Lung microvascular endothelial cell (primary cell): ENCODE measurements around the gene NEK4. TPM values are rescaled to one million over a fixed set of nuclear protein-coding genes. Genes with fewer than 3 reads are reported as not detected.

Experiments
- DNase-seq, 2 donors: peaks; one replicate each; pipeline versions ENCODE4 v3.0.0 to v3.0.0-alpha.2; 2010; ENCODE audit warnings: low read depth in 2 of 2
- total RNA-seq: library from RNA; depleted of rRNA; stranded (reverse); fragments of >200 nt; gene quantifications from 2 replicates; pipeline ENCODE4 v1.2.1, GENCODE V29; 2014

Gene NEK4
- total RNA-seq, 1 donor from 2014 or later: 12.3 TPM

DNA sequence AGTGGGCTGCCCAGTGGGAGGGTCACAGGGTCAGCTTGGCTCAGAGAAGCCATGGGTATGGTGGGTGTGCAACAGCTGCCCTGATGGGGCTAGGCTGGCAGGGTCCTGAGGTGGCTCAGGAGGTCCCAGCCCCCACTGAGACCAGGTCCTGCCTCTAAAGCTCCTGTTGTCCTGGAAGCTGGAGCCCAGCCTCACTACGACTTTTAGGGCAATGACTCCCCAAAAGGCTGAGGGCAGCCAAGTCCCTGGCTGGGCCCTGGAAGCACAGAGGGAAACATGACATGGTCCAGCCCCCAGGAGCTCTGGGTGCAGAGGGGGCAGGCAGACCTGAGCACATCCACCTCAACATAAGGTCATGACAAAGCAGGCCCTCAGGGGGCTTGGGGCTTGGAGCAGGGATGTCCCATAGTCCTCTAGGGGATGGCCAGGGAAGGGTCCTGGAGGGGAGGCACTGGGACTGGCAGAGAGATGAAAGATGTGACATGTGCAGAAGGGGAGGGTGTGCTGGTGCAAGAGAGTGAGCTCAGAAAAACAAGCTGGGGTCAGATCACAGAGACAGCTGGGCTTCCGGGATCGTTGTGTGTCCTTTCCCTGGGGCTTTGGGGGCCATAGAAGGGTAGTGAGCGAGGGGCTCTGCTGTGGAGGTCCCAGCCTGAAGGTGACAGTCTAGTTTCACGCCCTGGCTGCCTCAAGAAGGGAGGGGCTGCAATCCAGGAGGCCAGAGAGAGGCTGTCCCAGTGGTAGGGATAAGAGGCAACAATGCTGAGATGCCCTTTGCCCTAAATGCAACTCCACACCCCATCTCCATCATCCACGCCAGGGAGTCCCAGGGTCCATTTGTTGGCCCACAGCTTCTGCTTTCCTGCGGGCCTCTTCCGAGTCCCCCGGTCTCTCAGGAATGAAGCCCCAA, 23.2 kb upstream of the NEK4 start:
- peak in 1 of 2 donors; percentile 10 for DNase-seq

- no peak for DNase-seq
These were observed 22.4 kb upstream of the NEK4 start for GRCh38 chr3:52792961-52793695.

- DNase-seq: no peak
These were observed 21.7 kb upstream of the NEK4 start for GRCh38 chr3:52792413-52792812.

DNA sequence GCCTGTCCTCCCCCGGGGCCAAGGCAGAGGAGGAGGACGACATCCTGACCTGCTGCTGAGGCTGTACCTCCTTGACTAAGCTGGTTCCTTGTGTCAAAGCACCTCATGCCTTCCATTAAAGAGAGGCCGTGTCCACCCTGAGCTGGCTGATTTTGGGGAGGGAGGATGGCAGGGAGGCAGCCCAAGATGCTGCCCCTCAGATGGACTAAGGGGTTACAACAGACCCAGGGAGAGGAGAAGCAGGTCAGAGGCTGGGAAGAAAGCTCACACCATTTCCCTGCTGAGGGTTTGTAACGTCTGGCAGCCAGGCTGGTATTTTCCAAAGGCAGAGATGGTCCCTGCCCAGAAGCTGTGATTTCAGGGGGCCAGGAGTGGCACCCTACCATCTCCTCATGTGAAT, 21.2 kb upstream of the NEK4 start:
- DNase-seq: no peak

DNA sequence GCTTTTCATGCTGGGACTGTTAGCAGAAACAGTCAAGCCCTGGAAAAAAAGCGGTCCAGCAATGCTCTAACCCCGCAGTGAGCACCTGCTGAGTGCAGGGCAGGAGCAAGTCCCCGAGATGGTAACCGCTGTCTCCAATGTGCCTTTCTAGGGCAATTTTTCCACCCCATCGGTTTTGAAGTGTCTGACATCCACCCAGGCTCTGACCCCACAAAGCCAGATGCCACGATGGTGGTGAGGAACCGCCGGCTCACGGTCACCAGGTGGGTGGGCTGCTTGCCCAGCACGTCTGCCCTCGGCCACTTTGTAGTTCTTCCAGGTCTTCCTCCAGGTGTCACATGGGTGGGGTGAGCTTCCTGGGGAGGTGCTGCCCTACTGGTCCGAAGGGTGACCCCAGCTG, 20.6 kb upstream of the NEK4 start:
- no peak for DNase-seq

DNA sequence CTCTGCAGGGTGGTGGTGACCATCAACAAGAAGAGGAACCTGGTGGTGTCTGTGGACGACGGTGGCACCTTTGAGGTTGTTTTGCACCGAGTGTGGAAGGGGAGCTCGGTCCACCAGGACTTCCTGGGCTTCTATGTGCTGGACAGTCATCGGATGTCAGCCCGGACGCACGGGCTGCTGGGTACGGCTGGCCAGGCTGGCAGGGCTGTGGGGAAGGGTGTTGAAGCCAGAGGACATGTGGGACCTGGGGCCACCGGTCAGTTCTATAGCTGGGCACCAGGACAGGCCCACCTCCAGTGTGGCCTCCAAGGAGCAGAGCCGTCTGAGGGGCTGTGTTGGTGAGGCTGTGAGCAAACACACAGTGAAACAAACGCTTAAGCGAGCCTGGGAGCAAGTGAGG, 20.0 kb upstream of the NEK4 start:
- no peak for DNase-seq

GRCh38 chr3:52790337-52790736, 19.6 kb upstream of the NEK4 start:
- DNase-seq: no peak

DNA sequence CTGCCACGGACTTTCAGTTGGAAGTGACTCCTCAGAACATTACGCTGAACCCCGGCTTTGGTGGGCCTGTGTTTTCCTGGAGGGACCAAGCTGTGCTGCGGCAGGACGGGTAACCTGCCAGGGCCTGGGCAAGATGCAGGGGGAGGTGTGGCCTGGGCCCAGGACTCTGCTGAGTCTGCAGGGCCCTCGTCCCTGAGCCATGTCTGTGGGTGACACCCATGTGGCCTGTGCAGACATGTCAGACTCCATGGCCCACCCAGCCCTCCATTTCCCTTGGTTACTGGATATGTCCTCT, 19.0 kb upstream of the NEK4 start:
- DNase-seq: no peak

DNA sequence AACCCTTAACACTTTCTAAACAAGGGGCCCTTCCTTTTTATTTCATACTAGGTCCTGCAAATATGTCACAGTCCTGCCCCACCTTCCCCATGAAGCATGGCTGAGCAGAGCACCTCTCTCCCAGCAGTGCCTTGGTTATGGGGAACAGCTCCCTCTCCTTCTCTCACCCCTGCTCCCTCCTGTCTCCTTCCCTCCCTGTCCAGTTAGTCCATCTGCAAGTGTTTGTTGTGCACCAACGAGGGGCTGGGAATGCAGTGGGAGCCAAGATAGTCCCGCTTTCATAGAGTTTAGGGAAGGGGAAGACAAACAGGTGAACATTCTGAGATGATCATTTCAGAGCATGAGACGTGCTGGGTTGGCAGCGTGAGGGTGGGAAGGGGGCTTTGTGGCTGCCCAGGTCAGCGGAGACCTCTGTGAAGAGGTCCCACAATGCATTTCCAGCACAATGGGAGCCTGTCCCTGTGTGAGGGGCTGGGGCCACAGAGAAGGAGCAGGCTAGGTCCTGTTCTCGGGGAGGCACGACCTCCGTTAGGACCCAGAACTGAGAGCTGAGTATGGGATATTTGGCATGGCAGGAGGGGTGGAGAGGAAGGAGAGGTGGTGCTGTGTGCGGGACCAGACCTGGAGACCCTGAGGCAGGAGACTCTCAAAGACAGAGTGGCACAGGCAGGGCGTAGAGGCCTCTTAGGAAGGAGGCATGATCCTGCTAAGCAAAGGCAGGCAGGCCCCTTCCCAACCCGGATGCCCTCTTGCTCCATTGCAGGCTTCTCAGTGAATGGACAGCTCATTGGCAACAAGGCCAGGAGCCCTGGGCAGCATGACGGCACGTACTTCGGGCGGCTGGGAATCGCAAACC, 18.4 kb upstream of the NEK4 start:
- DNase-seq: no peak

DNA sequence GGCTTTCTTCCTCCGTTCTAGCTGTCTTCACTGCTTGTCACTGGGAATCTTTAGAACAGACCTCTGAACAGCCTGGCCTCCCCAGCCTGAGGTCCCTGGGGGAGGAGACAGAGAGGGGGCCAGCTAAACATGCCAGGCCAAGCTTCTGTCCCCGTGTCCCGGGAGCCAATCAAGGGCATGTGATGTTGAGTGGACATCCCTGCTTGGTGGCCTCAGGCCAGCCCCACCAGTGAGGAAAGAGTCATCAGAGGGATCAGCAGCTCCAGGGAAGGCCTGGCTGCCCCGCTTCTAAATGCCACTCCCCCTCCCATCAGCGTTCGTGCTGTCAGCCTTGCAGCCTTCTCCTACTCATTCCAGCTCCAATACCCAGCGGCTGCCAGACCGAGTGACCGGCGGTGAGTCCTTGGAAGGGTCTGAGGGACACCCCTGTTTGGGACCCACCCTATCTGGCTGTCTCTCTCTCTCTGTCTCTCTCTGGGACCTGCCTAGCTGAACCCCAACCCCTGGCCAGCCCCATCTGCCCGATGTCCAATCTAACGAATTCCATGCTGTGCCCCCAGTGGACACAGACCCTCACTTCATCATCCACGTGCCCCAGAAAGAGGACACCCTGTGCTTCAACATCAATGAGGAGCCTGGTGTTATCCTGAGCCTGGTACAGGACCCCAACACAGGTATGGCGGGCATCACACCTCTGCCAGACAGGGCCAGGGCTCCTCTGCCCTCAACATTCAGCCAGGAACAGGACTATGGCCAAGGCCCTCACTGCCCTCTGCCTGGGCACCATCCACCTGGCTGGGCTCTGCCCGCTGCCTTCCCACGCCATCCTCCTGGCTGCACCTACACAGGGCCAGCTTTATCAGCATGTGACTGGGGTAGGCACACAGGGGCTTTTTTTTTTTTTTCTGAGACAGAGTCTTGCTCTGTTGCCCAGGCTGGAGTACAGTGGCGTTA, 17.2 kb upstream of the NEK4 start:
- no peak for DNase-seq

DNA sequence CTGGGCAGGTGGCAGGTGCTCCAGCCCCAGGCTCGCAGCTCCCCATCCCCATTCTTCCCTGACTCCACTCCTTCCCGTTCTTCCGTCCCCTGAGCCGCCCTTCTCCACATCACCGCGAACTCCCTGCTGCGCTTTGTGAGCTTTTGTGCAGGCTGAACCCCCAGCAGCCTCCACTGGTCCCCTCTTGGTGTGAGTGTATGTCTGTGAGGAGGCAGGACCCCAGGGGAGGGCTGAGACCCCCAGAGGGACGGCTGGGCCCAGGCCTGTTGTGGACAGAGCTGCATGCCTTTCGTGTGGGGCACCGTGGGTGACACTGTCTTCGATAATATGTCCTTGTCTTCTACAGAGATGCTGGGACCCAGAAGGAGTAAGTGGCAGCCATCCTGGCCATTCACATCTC, 16.5 kb upstream of the NEK4 start:
- no peak for DNase-seq

- no peak for DNase-seq
These were observed 15.8 kb upstream of the NEK4 start for GRCh38 chr3:52786330-52787215.

GRCh38 chr3:52784931-52785590, 14.3 kb upstream of the NEK4 start:
- no peak for DNase-seq

GRCh38 chr3:52784021-52784621, 13.4 kb upstream of the NEK4 start:
- DNase-seq: no peak

- DNase-seq: no peak
These were observed 12.4 kb upstream of the NEK4 start for GRCh38 chr3:52783211-52783555.

GRCh38 chr3:52782412-52783210, 11.9 kb upstream of the NEK4 start:
- DNase-seq: no peak

DNA sequence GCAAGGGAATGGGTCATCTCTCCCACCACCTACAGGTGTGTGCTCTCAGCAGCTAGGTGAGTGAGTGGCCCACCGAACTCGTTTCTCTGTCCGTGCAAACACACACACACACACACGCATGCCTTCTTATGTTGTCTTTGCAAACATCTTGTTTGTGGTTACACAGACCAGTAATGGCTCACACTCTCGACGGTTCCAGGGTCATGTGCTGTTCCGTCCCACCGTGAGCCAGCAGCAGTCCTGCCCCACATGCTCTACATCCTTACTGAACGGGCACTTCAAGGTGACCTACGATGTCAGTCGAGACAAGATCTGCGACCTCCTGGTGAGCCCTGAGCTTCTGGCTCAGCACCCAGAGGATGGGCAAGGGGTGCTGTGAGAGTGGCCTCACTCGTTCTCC, 11.0 kb upstream of the NEK4 start:
- no peak for DNase-seq

DNA sequence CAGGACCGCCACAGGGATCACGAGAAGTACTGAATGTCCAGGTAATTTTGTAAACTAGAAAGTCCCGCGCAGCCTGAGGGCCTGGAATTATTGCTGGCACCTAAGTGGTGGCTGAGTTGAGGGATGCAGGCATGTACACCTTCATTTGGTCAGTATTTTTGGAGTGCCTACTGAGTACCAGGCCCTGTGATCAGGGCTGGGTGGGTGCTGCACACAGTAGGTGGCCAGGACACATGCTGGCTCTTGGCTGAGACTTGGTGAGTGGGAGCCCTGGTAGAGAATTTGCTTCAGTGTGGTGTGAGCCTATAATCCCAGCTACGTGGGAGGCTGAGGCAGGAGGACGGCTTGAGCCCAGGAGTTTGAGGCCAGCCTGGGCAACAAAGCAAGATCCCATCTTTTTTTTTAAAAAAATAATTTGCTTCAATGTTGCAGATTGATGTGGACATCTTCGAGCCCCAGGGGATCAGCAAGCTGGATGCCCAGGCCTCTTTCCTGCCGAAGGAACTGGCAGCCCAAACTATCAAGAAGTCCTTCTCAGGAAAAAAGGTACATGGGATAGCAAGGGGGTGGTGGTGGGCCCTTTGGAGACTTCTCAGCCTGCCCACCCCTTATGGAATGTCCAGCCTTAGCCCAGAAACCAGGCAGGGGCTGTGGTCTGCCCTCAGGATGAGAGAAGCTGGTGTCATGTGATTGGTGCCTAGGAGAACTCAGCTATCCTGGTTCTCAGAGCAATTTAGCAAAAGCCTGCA, 9.3 kb upstream of the NEK4 start:
- DNase-seq: no peak
